Measurements from ENCODE around the gene CPSF7. TPM values are rescaled to one million over a fixed set of nuclear protein-coding genes. Genes with fewer than 3 reads are reported as not detected.
A peak's percentile ranks its signal among the peaks of the same experiment; 100 is the strongest.
"Not testable (repeated sequence)": the region's sequence is repeated elsewhere in the genome, so short reads cannot be mapped to it uniquely, and the experiment has no call there.

Gene CPSF7
- total RNA-seq, 1 experiment from 2014 or later = 99.9 TPM

DNA sequence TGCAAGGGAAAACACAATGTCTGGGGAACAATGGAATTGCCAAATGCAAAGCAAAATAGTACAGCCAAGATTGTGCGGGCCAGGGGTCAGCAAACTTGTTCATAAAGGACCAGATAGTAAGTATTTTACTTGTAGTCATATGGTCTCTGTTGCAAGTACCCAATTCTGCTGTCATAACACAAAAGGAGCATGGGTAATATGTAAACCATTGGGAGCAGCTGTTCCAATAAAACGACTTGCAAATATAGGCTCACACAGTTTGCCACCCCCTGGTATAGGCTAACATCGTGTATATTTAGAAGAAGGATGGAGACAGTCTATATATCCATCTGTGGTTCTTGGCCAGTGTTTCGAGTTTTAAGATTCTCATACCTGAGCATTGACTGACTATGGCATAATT lies 15.7 kb upstream of the CPSF7 start:
- DNase-seq (ENCODE audit: unreplicated experiment) = no peak
- Mint-ChIP-seq H3K9me3 (ENCODE audit: unreplicated experiment) (no peaks in the 10 kb centered on the region), H3K4me1 (ENCODE audit: insufficient read depth, unreplicated experiment) (no peaks in the 10 kb centered on the region), H3K36me3 (ENCODE audit: insufficient read depth, unreplicated experiment) (peaks cover 64% of the 10 kb centered on the region), H3K27me3 (ENCODE audit: insufficient read depth, unreplicated experiment) (no peaks in the 10 kb centered on the region), H3K4me3 (ENCODE audit: unreplicated experiment) (no peak overlapping the region), H3K27ac (ENCODE audit: low read depth, unreplicated experiment) (no peak overlapping the region)
- intact Hi-C loops (cut with micrococcal nuclease) = loop anchor here (5.0 kb wide), 1 partner anchor 137 kb away; the partner anchor contains the start of gene SYT7
- TF ChIP-seq, protein P1, sequence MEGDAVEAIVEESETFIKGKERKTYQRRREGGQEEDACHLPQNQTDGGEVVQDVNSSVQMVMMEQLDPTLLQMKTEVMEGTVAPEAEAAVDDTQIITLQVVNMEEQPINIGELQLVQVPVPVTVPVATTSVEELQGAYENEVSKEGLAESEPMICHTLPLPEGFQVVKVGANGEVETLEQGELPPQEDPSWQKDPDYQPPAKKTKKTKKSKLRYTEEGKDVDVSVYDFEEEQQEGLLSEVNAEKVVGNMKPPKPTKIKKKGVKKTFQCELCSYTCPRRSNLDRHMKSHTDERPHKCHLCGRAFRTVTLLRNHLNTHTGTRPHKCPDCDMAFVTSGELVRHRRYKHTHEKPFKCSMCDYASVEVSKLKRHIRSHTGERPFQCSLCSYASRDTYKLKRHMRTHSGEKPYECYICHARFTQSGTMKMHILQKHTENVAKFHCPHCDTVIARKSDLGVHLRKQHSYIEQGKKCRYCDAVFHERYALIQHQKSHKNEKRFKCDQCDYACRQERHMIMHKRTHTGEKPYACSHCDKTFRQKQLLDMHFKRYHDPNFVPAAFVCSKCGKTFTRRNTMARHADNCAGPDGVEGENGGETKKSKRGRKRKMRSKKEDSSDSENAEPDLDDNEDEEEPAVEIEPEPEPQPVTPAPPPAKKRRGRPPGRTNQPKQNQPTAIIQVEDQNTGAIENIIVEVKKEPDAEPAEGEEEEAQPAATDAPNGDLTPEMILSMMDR (IDR thresholded peaks at IDR 0.05; ENCODE audit: unreplicated experiment) = no peak
- ChIA-PET POLR2A (interaction anchor here (0.6 to 2.8 kb wide), 12 partner anchors 11 to 950 kb away, joined by 3 to 24 read pairs (median 4); partner anchors contain the start of genes CPSF7 and SDHAF2), CTCF (interaction anchor here (0.6 to 7.6 kb wide), 35 partner anchors 10 to 457 kb away, joined by 3 to 161 read pairs (median 4); partner anchors contain the start of genes CPSF7 and SDHAF2)
- no TSS peak for BruUV-seq (replicated peaks)

DNA sequence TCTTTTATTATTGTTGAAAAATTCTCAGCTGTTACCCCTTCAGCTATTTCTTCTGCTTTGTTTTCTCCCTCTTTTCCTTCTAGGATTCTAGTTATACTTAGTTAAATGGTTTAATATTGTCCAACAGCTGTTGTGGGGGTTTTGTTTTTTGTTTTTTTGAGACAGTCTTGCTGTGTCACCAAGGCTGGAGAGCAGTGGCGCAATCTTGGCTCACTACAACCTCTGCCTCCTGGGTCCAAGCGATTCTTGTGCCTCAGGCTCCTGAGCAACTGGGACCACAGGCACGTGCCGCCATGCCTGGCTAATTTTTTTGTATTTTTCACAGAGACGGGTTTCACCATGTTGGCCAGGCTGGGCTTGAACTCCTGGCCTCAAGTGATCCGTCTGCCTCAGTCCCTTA lies 12.8 kb upstream of the CPSF7 start:
- Mint-ChIP-seq H3K27ac (ENCODE audit: low read depth, unreplicated experiment) (peak overlapping the region; percentile 67), H3K9me3 (ENCODE audit: unreplicated experiment) (no peaks in the 10 kb centered on the region), H3K4me1 (ENCODE audit: insufficient read depth, unreplicated experiment) (no peaks in the 10 kb centered on the region), H3K36me3 (ENCODE audit: insufficient read depth, unreplicated experiment) (peaks cover 78% of the 10 kb centered on the region), H3K27me3 (ENCODE audit: insufficient read depth, unreplicated experiment) (no peaks in the 10 kb centered on the region), H3K4me3 (ENCODE audit: unreplicated experiment) (no peak overlapping the region)
- no TSS peak for BruUV-seq (replicated peaks)
- ChIA-PET CTCF (interaction anchor here (0.6 to 2.3 kb wide), 5 partner anchors 8 to 398 kb away, joined by 3 to 9 read pairs (median 4); no protein-coding TSS in a partner anchor), POLR2A (interaction anchor here (1.0 kb wide), 1 partner anchor 145 kb away, joined by 3 read pairs; no protein-coding TSS in a partner anchor)
- TF ChIP-seq, protein P1 (IDR thresholded peaks at IDR 0.05; ENCODE audit: unreplicated experiment) = no peak
- DNase-seq (ENCODE audit: unreplicated experiment) = no peak
- intact Hi-C loops (cut with micrococcal nuclease) = no loop called here

- peaks cover 14% of the 10 kb centered on the region for H3K4me1 Mint-ChIP-seq (ENCODE audit: insufficient read depth, unreplicated experiment)
- no peaks in the 10 kb centered on the region for H3K27me3 Mint-ChIP-seq (ENCODE audit: insufficient read depth, unreplicated experiment)
- POLR2A ChIA-PET = interaction anchor here (0.6 to 2.5 kb wide), 2 partner anchors 10 to 290 kb away, joined by 3 to 14 read pairs; partner anchors contain the start of genes CPSF7 and SDHAF2
- intact Hi-C loops (cut with micrococcal nuclease) = no loop called here
- CTCF ChIA-PET = interaction anchor here (1.0 to 2.2 kb wide), 5 partner anchors 38 to 199 kb away, joined by 3 to 8 read pairs (median 4); no protein-coding TSS in a partner anchor
- DNase-seq (ENCODE audit: unreplicated experiment) = no peak
- no TSS peak for BruUV-seq (replicated peaks)
- TF ChIP-seq, protein P1 (IDR thresholded peaks at IDR 0.05; ENCODE audit: unreplicated experiment) = no peak
- no peak overlapping the region for H3K4me3 Mint-ChIP-seq (ENCODE audit: unreplicated experiment)
- no peak overlapping the region for H3K27ac Mint-ChIP-seq (ENCODE audit: low read depth, unreplicated experiment)
- peaks cover 81% of the 10 kb centered on the region for H3K36me3 Mint-ChIP-seq (ENCODE audit: insufficient read depth, unreplicated experiment)
- no peaks in the 10 kb centered on the region for H3K9me3 Mint-ChIP-seq (ENCODE audit: unreplicated experiment)
Observed at GRCh38 chr11:61439615-61440014, 9.8 kb upstream of the CPSF7 start.

GRCh38 chr11:61437496-61437895 lies 7.7 kb upstream of the CPSF7 start:
- BruUV-seq (replicated peaks) = no TSS peak
- H3K36me3 Mint-ChIP-seq (ENCODE audit: insufficient read depth, unreplicated experiment) = peaks cover 86% of the 10 kb centered on the region
- ChIA-PET CTCF (interaction anchor here (0.6 to 4.7 kb wide), 3 partner anchors 10 to 1118 kb away, joined by 3 to 86 read pairs (median 5); no protein-coding TSS in a partner anchor), POLR2A (interaction anchor here (0.6 kb wide), 1 partner anchor 132 kb away, joined by 3 read pairs; no protein-coding TSS in a partner anchor)
- peaks cover 14% of the 10 kb centered on the region for H3K4me1 Mint-ChIP-seq (ENCODE audit: insufficient read depth, unreplicated experiment)
- intact Hi-C loops (cut with micrococcal nuclease) = no loop called here
- H3K4me3 Mint-ChIP-seq (ENCODE audit: unreplicated experiment) = no peak overlapping the region
- no peaks in the 10 kb centered on the region for H3K27me3 Mint-ChIP-seq (ENCODE audit: insufficient read depth, unreplicated experiment)
- no peaks in the 10 kb centered on the region for H3K9me3 Mint-ChIP-seq (ENCODE audit: unreplicated experiment)
- DNase-seq (ENCODE audit: unreplicated experiment) = no peak
- H3K27ac Mint-ChIP-seq (ENCODE audit: low read depth, unreplicated experiment) = no peak overlapping the region
- TF ChIP-seq, protein P1 (IDR thresholded peaks at IDR 0.05; ENCODE audit: unreplicated experiment) = no peak

DNA sequence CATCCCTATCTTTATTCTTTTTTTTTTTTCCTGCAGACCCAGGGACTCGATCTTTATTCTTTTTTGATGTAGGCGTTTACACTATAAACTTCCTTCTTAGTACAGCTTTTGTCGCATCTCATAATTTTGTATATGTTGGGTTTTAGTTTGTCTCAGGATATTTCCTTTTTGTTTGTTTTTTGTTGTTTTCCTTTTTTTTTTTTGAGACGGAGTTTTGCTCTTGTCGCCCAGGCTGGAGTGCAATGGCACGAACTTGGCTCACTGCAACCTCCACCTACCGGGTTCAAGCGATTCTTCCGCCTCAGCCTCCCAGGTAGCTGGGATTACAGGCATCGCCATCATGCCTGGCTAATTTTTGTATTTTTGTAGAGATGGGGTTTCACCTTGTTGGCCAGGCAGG lies 1.1 kb upstream of the CPSF7 start:
- CTCF ChIA-PET = interaction anchor here (0.5 to 1.6 kb wide), 7 partner anchors 16 to 1773 kb away, joined by 3 to 5 read pairs (median 3); no protein-coding TSS in a partner anchor
- Mint-ChIP-seq H3K4me3 (ENCODE audit: unreplicated experiment) (peak overlapping the region; percentile 98), H3K36me3 (ENCODE audit: insufficient read depth, unreplicated experiment) (peaks cover 60% of the 10 kb centered on the region), H3K27ac (ENCODE audit: low read depth, unreplicated experiment) (peak overlapping the region; percentile 99)
- H3K9me3 Mint-ChIP-seq (ENCODE audit: unreplicated experiment); BruUV-seq (replicated peaks); intact Hi-C loops (cut with micrococcal nuclease); H3K27me3 Mint-ChIP-seq (ENCODE audit: insufficient read depth, unreplicated experiment); DNase-seq (ENCODE audit: unreplicated experiment); H3K4me1 Mint-ChIP-seq (ENCODE audit: insufficient read depth, unreplicated experiment): not testable (repeated sequence)
- POLR2A ChIA-PET = interaction anchor here (0.6 to 3.7 kb wide), 8 partner anchors 9 to 525 kb away, joined by 3 to 24 read pairs (median 4); partner anchors contain the start of genes FEN1 and TMEM258
